Subcutaneous abdominal adipose tissue (tissue), 5 donors: ENCODE data around the gene PROSER3.

Experiments
- H3K27ac ChIP-seq: one replicate; pipeline ENCODE4 v1.7.0; 2013; ENCODE audit warnings: low read depth, mild to moderate bottlenecking, inconsistent platforms, low read length, moderate library complexity
- H3K27me3 ChIP-seq, 5 donors: one replicate each; pipeline ENCODE4 v1.7.0; 2013; ENCODE audit warnings: low read length in 5 of 5, inconsistent platforms in 1 of 5; ENCODE audit not compliant: control insufficient read depth in 5 of 5, insufficient read depth in 4 of 5
- H3K36me3 ChIP-seq, 5 donors: one replicate each; pipeline ENCODE4 v1.7.0; 2013; ENCODE audit warnings: low read length in 5 of 5; ENCODE audit not compliant: control insufficient read depth in 5 of 5, insufficient read depth in 5 of 5
- H3K4me1 ChIP-seq, 5 donors: one replicate each; pipeline ENCODE4 v1.7.0; 2013; ENCODE audit warnings: low read length in 5 of 5, mild to moderate bottlenecking in 3 of 5, moderate library complexity in 1 of 5; ENCODE audit not compliant: control insufficient read depth in 5 of 5, insufficient read depth in 5 of 5
- H3K4me3 ChIP-seq, 5 donors: one replicate each; pipeline ENCODE4 v1.7.0; 2013; ENCODE audit warnings: low read length in 5 of 5, low read depth in 1 of 5
- H3K9ac ChIP-seq, 5 donors: one replicate each; pipeline ENCODE4 v1.7.0; 2013; ENCODE audit warnings: low read length in 5 of 5, mild to moderate bottlenecking in 4 of 5, moderate library complexity in 3 of 5
- H3K9me3 ChIP-seq, 5 donors: one replicate each; pipeline ENCODE4 v1.7.0; 2013; ENCODE audit warnings: low read length in 5 of 5; ENCODE audit not compliant: control insufficient read depth in 5 of 5
- donor health status: healthy.
- donor health status: healthy.
- donor health status: healthy.
- donor health status: healthy.
- donor health status: healthy.

The PROSER3 gene

GRCh38 chr19:35738021-35738886, 19.7 kb upstream of the PROSER3 start:
- H3K4me1 ChIP-seq = peaks cover 6 to 30% (median 19%) of the 10 kb centered on the region in 5 donors
- H3K27me3 ChIP-seq = no peaks in the 10 kb centered on the region
- H3K36me3 ChIP-seq = peaks cover 0 to 67% (median 57%) of the 10 kb centered on the region in 5 donors
- no peak overlapping the region for H3K4me3 ChIP-seq
- no peak overlapping the region for H3K9ac ChIP-seq
- no peaks in the 10 kb centered on the region for H3K9me3 ChIP-seq
- no peak overlapping the region for H3K27ac ChIP-seq

GRCh38 chr19:35738887-35739229, 19.1 kb upstream of the PROSER3 start:
- Histone ChIP-seq H3K4me1 (peaks cover 6 to 32% (median 20%) of the 10 kb centered on the region in 5 donors), H3K9ac (peak overlapping the region in 2 of 5 donors; percentile 8 to 77), H3K27ac (no peak overlapping the region), H3K27me3 (no peaks in the 10 kb centered on the region), H3K4me3 (no peak overlapping the region), H3K9me3 (no peaks in the 10 kb centered on the region), H3K36me3 (peaks cover 0 to 64% (median 52%) of the 10 kb centered on the region in 5 donors)

- Histone ChIP-seq H3K4me1 (peaks cover 6 to 38% (median 27%) of the 10 kb centered on the region in 5 donors), H3K27me3 (no peaks in the 10 kb centered on the region), H3K9me3 (no peaks in the 10 kb centered on the region), H3K9ac (peak overlapping the region; percentile 8 to 77 (median 71)), H3K4me3 (peak overlapping the region in 4 of 5 donors; percentile 55 to 83 (median 68)), H3K27ac (peak overlapping the region; percentile 80), H3K36me3 (peaks cover 0 to 61% (median 45%) of the 10 kb centered on the region in 5 donors)
Measured at GRCh38 chr19:35739275-35740107, 18.5 kb upstream of the PROSER3 start.

GRCh38 chr19:35740108-35740422, 17.9 kb upstream of the PROSER3 start:
- Histone ChIP-seq H3K9me3 (no peaks in the 10 kb centered on the region), H3K4me3 (peak overlapping the region in 4 of 5 donors; percentile 55 to 83 (median 68)), H3K27me3 (no peaks in the 10 kb centered on the region), H3K9ac (peak overlapping the region; percentile 8 to 77 (median 71)), H3K4me1 (peaks cover 10 to 42% (median 29%) of the 10 kb centered on the region in 5 donors), H3K36me3 (peaks cover 0 to 55% (median 40%) of the 10 kb centered on the region in 5 donors), H3K27ac (peak overlapping the region; percentile 80)

GRCh38 chr19:35740423-35741202, 17.4 kb upstream of the PROSER3 start:
- H3K4me3 ChIP-seq = peak overlapping the region; percentile 72 to 89 (median 81)
- no peaks in the 10 kb centered on the region for H3K9me3 ChIP-seq
- peaks cover 0 to 50% (median 34%) of the 10 kb centered on the region in 5 donors for H3K36me3 ChIP-seq
- H3K4me1 ChIP-seq = peaks cover 10 to 43% (median 30%) of the 10 kb centered on the region in 5 donors
- no peaks in the 10 kb centered on the region for H3K27me3 ChIP-seq
- H3K9ac ChIP-seq = peak overlapping the region in 4 of 5 donors; percentile 71 to 84 (median 76)
- H3K27ac ChIP-seq = peak overlapping the region; percentile 80

GRCh38 chr19:35741203-35741515, 16.8 kb upstream of the PROSER3 start:
- no peaks in the 10 kb centered on the region for H3K9me3 ChIP-seq
- H3K36me3 ChIP-seq = peaks cover 0 to 47% (median 33%) of the 10 kb centered on the region in 5 donors
- peak overlapping the region; percentile 59 to 83 (median 80) for H3K4me3 ChIP-seq
- H3K9ac ChIP-seq = peak overlapping the region in 4 of 5 donors; percentile 71 to 84 (median 76)
- peaks cover 13 to 49% (median 35%) of the 10 kb centered on the region in 5 donors for H3K4me1 ChIP-seq
- peak overlapping the region; percentile 78 for H3K27ac ChIP-seq
- no peaks in the 10 kb centered on the region for H3K27me3 ChIP-seq

GRCh38 chr19:35742121-35742724, 15.8 kb upstream of the PROSER3 start, which contains the start of gene IGFLR1:
IGFLR1 (minus strand) TSS chr19:35742452; CDS start chr19:35741180, 1,272 bp downstream.
- no peaks in the 10 kb centered on the region for H3K9me3 ChIP-seq
- peak within 1 kb of the TSS in 4 of 5 donors; percentile 23 to 39 (median 30) for H3K9ac ChIP-seq
- no peaks in the 10 kb centered on the region for H3K27me3 ChIP-seq
- no peak within 1 kb of the TSS for H3K27ac ChIP-seq
- H3K4me1 ChIP-seq = peaks cover 16 to 54% (median 40%) of the 10 kb centered on the region in 5 donors
- peaks cover 0 to 36% (median 23%) of the 10 kb centered on the region in 5 donors for H3K36me3 ChIP-seq
- H3K4me3 ChIP-seq = peak within 1 kb of the TSS; percentile 28 to 80 (median 40)

- H3K9me3 ChIP-seq = peaks cover 0 to 2% (median 0%) of the 10 kb centered on the region in 5 donors
- peaks cover 22 to 63% (median 48%) of the 10 kb centered on the region in 5 donors for H3K4me1 ChIP-seq
- peaks cover 0 to 4% (median 0%) of the 10 kb centered on the region in 5 donors for H3K27me3 ChIP-seq
- H3K36me3 ChIP-seq = peaks cover 0 to 20% (median 7%) of the 10 kb centered on the region in 5 donors
- peak overlapping the region in 2 of 5 donors; percentile 44 to 75 for H3K9ac ChIP-seq
- H3K27ac ChIP-seq = peak overlapping the region; percentile 99
- H3K4me3 ChIP-seq = peak overlapping the region; percentile 79 to 93 (median 87)
Measured at GRCh38 chr19:35743640-35744429, 14.1 kb upstream of the PROSER3 start.
